GM03348 (cell line): ENCODE measurements around the gene ST6GALNAC1.
"Not testable (repeated sequence)": the region's sequence is repeated elsewhere in the genome, so short reads cannot be mapped to it uniquely, and the experiment has no call there.

Experiments
- DNase-seq: peaks from one replicate; pipeline ENCODE4 v3.0.0; 2012; ENCODE audit warnings: low spot score

Gene ST6GALNAC1

DNA sequence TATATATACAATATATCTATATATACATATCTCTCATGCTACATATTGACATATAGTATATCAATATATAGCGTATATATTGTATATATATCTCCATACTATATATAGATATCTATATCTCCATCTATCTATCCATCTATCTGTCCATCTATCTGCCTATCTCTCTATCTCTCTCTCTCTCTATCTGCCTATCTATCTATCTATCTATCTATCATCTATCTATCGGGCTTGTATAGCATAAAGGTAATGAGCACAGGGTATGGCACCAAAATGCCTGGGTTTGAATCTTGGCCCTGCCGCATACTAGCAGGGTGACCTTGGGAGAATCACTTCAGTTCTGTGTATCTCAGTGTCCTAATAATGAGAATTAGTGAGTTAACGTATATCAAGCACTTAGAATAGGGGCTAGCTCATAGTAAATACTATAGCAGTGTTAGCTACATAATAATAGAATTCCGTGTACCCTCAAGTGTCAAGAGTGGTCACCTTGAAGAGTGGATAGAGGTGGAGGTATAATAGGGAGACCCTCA lies 1.5 kb downstream of the ST6GALNAC1 start:
- DNase-seq = no peak

DNA sequence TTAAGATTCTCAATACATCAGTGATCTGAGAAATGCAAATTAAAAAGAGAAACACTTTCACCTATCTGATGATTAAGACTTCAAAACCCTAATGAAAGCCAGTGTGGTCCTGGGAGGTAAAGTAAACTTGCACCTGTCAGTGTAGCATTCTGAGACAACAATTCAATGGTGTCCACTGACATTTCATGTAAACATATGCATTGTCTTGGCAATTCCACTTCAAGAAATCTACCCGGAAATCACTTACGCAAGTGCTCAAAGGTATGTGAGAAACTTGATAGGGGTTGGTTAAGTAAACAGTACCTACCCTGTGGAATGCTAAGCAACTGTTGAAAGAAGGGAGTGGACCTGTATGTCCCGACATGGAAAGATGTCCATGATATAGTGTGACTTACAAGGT lies 2.1 kb downstream of the ST6GALNAC1 start:
- DNase-seq = no peak

GRCh38 chr17:76640550-76641380 lies 2.8 kb downstream of the ST6GALNAC1 start:
- DNase-seq = no peak

DNA sequence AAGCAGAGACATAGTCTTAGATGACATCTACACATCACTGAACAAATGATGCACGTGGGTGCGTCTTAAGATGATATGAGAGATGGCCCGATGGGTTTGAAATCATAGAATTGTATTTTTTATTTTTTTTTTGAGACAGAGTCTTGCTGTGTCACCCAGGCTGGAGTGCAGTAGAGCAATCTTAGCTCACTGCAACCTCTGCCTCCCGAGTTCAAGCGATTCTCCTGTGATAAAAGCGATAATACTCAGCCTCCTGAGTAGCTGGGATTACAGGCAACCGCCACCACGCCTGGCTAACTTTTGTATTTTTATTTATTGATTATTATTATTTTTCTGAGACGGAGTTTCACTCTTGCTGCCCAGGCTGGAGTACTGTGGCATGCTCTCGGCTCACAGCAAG lies 5.3 kb downstream of the ST6GALNAC1 start:
- no peak for DNase-seq

DNA sequence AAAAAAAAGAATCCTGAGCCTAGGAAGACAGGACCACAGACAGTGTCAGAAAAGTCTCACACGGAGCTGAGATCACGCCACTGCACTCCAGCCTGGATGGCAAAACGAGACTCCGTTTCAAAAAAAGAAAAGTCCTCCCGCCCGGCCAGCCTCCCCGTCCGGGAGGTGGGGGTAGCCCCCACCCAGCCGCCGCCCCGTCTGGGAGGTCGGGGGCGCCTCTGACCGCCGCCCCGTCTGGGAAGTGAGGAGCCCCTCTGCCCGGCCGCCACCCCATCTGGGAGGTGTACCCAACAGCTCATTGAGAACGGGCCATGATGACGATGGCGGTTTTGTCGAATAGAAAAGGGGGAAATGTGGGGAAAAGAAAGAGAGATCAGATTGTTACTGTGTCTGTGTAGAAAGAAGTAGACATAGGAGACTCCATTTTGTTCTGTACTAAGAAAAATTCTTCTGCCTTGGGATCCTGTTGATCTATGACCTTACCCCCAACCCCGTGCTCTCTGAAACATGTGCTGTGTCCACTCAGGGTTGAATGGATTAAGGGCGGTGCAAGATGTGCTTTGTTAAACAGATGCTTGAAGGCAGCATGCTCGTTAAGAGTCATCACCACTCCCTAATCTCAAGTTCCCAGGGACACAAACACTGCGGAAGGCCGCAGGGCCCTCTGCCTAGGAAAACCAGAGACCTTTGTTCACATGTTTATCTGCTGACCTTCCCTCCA lies 6.9 kb downstream of the ST6GALNAC1 start:
- DNase-seq = not testable (repeated sequence)

GRCh38 chr17:76635659-76636360 lies 7.7 kb downstream of the ST6GALNAC1 start:
- no peak for DNase-seq

- no peak for DNase-seq
Measured at GRCh38 chr17:76635039-76635438, 8.5 kb downstream of the ST6GALNAC1 start.

DNA sequence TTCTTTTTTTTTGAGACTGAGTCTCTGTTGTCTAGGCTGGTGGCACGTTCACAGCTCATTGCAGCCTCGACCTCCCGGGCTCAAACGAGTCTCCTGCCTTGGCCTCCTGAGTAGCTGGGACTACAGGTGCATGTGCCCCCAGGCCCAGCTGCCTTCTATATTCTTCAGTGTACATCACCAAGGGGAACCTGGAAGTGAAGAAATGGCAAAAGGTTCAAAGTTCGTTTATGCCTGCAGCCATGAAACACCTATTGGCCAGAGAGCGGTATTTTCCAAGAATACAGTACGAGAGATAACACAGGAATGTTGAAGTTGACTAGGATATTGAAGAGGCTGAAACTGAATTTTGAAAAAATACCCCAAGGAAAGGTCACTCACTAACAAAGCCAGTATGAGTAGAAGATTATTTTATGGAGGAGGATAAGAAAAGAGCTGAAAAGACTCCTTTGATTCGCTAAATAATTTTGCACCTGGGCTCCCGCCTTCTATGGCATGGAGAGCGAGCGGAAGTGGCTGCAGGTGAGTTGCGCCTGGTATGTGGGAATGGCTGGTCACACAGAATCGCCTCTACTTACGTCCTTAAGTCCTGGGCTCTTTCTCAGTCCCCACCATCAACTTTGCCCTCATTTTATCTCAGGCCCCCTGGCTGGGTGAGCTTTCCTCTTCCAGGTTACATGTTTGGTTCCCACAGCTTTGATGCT lies 9.8 kb downstream of the ST6GALNAC1 start:
- no peak for DNase-seq

- DNase-seq = no peak
Measured at GRCh38 chr17:76631821-76632565, 11.6 kb downstream of the ST6GALNAC1 start.

- no peak for DNase-seq
Measured at GRCh38 chr17:76630151-76630550, 13.4 kb downstream of the ST6GALNAC1 start.

DNA sequence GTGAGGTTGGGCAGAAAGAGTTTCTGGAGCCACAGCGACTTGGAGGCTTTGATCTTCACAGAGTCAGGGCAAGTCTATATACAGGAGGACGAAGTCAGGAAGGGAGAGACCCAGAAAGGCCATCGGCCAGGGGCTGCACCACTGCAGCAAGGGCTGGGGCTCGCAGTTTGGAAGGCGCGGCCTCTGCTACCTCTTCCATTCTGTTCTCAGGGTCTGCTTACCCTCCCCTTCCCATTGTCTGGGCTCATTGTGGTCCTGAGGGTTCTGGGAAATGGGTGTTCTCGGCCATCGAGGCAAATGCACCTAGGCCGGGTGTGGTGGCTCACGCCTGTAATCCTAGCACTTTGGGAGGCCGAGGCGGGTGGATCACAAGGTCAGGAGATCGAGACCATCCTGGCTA lies 16.0 kb downstream of the ST6GALNAC1 start:
- no peak for DNase-seq

GRCh38 chr17:76626442-76626841 lies 17.1 kb downstream of the ST6GALNAC1 start:
- no peak for DNase-seq

DNA sequence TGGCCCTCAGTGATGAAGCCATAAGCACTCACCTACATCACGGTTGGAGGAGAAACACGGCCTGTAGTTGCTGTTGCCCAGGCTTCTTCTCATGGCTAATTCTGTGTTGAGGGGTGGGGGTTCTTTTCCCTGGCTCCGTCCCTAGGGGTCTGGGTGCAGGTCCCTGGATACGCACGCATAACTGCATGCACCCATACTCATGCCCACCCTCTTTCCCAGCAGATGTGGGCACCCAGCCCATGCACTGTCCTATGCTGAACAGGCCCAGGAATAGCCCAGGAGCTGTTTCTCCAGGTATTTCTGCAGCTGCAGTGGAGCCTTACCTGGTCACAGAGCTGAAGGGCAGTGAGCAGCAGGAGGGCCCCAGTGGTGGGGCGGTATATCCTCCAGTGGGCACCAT lies 18.1 kb downstream of the ST6GALNAC1 start:
- no peak for DNase-seq

DNA sequence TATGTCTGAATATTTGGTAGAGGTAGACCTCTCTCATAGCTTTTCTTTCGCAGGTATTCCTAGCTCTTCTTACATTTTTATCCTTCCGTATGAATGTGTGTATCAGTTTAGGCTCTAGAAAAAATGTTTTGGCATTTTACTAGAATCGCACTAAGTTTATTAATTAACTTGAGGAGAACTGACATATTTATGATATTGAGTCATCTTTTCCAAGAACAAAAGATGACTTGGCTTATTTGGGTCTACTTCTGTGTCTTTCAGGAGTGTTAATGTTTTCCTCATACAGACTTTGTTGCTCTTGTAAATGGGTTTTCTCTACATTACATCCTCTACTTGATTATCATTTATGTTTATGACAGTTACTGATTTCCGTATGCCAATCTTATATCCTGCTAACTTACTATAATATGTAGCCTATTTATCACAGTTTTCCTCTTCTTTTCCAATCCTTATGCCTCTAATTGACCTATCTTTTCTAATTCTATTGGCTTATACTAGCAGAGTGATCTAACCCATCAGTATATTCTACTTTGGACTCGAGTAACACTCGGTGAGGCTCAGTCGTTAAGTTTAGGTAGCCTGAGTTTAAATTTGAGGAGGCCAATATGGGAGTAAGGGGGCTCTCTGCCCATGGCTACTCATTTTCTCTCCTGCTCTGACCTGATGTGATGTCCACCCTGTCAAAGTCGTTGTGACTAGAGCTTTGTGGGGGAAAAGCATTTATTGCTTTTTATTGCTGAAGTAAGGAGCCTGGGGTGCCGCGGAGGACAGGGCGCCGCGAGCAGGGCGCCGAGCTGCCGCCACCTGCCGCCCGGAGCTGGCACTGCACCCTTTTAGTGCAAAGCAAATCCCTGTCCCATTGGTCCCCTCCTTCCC lies 20.0 kb downstream of the ST6GALNAC1 start:
- DNase-seq = peak; percentile 94

DNA sequence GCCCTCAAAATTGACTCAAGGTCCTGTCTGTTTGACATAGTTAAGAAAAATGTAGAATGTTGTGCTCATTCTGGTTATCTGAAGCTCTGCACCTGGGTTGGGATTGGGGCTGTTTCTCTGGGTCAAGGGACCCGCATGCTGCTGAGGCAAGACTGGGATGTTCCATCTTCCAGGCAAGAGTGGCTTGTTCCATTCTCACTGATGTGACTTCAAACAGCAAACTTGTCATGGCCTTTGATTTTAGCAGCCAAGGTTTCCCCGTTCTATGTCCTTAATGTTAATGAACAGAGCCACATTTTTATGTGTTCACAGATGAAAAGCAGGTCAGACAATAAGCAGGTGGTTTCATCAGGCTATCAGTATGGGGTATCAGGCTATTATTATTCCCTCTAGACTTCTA lies 25.7 kb downstream of the ST6GALNAC1 start:
- DNase-seq = no peak

DNA sequence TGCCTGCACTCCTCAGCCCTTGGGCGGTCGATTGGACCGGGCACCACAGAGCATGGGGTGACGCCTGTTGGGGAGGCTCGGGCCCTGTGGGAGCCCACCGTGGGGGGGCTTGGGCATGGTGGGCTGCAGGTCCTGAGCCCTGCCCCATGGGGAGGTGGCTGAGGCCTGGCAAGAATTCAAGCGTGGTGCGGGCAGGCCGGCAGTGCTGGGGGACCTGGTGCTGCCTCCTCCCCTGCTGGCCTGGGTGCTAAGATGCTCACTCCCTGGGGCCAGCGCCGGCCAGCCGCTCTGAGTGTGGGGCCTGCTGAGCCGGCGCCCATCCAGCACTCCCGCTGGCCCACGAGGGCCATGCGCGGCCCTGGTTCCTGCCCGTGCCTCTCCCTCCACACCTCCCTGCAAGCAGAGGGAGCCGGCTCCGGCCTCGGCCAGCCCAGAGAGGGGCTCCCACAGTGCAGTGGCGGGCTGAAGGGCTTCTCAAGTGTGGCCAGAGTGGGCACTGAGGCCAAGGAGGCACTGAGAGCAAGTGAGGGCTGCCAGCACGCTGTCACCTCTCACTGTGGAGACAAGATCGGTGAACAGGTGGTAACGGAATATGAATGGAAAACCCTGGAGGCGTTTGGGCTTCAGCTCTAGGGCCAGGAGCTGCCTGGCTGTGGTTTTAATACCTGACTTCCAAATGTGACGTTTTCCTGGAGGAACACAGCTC lies 28.5 kb downstream of the ST6GALNAC1 start:
- DNase-seq = no peak

DNA sequence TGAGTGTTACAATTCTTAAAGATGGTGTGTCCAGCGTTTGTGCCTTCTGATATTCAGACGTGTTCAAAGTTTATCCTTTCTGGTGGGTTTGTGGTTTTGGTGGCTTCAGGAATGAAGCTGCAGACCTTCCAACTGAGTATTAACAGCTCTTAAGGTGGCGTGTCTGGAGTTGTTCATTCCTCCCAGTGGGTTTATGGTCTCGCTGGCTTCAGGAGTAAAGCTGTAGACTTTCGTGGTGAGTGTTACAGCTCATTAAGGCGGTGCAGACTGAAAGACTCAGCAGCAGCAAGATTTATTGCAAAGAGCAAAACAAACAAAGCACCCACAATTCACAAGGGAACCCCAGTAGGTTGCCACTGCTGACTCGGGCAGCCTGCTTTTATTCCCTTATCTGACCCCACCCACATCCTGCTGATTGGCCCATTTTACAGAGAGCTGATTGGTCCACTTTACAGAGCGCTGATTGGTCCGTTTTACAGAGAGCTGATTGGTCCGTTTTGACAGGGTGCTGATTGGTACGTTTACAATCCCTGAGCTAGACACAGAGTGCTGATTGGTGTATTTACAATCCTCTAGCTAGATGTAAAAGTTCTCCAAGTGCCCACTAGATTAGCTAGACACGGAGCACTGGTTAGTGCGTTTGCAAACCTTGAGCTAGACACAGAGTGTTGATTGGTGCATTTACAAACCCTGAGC lies 29.3 kb downstream of the ST6GALNAC1 start:
- DNase-seq = not testable (repeated sequence)

- DNase-seq = no peak
Measured at GRCh38 chr17:76612977-76613851, 30.3 kb downstream of the ST6GALNAC1 start.
